Activated CD4-positive, alpha-beta T cell treated with anti-CD3 and anti-CD28 coated beads, Interleukin-2, amount 50 U/mL, for 16 hours (primary cell): Measurements from ENCODE around the gene PRC1.
"Not testable (repeated sequence)": the region's sequence is repeated elsewhere in the genome, so short reads cannot be mapped to it uniquely, and the experiment has no call there.

Source experiments
- DNase-seq: peaks from one replicate; pipeline ENCODE4 v3.0.0-alpha.2; 2020

PRC1 gene

GRCh38 chr15:90994417-90995311 lies at the start of gene PRC1:
TSS of gene PRC1 (minus strand) at chr15:90994535. CDS start at chr15:90994417, 118 bp downstream.
- DNase-seq, result peak; percentile 99

GRCh38 chr15:91043202-91043874 lies 49.0 kb upstream of the PRC1 start:
- DNase-seq, result no peak

- DNase-seq, result no peak
Measured at GRCh38 chr15:91040856-91041255, 46.5 kb upstream of the PRC1 start.

- DNase-seq, result no peak
Measured at GRCh38 chr15:91039996-91040395, 45.7 kb upstream of the PRC1 start.

GRCh38 chr15:91032919-91033803 lies 38.8 kb upstream of the PRC1 start:
- peak; percentile 57 for DNase-seq

GRCh38 chr15:91031796-91032195 lies 37.5 kb upstream of the PRC1 start:
- DNase-seq, result no peak

GRCh38 chr15:91027677-91028076 lies 33.3 kb upstream of the PRC1 start:
- no peak for DNase-seq

- DNase-seq, result no peak
Measured at GRCh38 chr15:91023720-91024119, 29.4 kb upstream of the PRC1 start.

- DNase-seq, result no peak
Measured at GRCh38 chr15:91022832-91023129, 28.4 kb upstream of the PRC1 start.

- peak; percentile 89 for DNase-seq
Measured at GRCh38 chr15:91022075-91022831, 27.9 kb upstream of the PRC1 start, which contains the start of gene VPS33B. TSS of gene VPS33B (minus strand) at chr15:91022594. CDS start at chr15:91022249, 345 bp downstream.

GRCh38 chr15:91021516-91022074 lies 27.3 kb upstream of the PRC1 start:
- peak; percentile 4 for DNase-seq

- DNase-seq, result no peak
Measured at GRCh38 chr15:91018158-91018557, 23.8 kb upstream of the PRC1 start.

- no peak for DNase-seq
Measured at GRCh38 chr15:91017716-91018115, 23.4 kb upstream of the PRC1 start.

GRCh38 chr15:91013701-91014100 lies 19.4 kb upstream of the PRC1 start:
- DNase-seq, result not testable (repeated sequence)

- no peak for DNase-seq
Measured at GRCh38 chr15:91007266-91007665, 12.9 kb upstream of the PRC1 start.

- no peak for DNase-seq
Measured at GRCh38 chr15:91001209-91001608, 6.9 kb upstream of the PRC1 start.

GRCh38 chr15:90998737-90999136 lies 4.4 kb upstream of the PRC1 start:
- no peak for DNase-seq

GRCh38 chr15:90994059-90994416 lies 297 bp downstream of the PRC1 start:
- DNase-seq, result no peak

GRCh38 chr15:90991587-90992285 lies 2.6 kb downstream of the PRC1 start:
- DNase-seq, result no peak

- no peak for DNase-seq
Measured at GRCh38 chr15:90990446-90990845, 3.9 kb downstream of the PRC1 start.

- DNase-seq, result no peak
Measured at GRCh38 chr15:90989040-90989768, 5.1 kb downstream of the PRC1 start.
